AG20443 (cell line): Measurements from ENCODE around the gene SKA2.
"Not testable (repeated sequence)": the region's sequence is repeated elsewhere in the genome, so short reads cannot be mapped to it uniquely, and the experiment has no call there.

Experiments used
- DNase-seq: peaks from one replicate; pipeline ENCODE4 v3.0.0; 2012; ENCODE audit warnings: low spot score, mixed read lengths

The SKA2 gene

GRCh38 chr17:59151591-59151990 is 3.4 kb downstream of the SKA2 start:
- DNase-seq, result no peak

- no peak for DNase-seq
These were observed 4.0 kb downstream of the SKA2 start for GRCh38 chr17:59151006-59151405.

DNA sequence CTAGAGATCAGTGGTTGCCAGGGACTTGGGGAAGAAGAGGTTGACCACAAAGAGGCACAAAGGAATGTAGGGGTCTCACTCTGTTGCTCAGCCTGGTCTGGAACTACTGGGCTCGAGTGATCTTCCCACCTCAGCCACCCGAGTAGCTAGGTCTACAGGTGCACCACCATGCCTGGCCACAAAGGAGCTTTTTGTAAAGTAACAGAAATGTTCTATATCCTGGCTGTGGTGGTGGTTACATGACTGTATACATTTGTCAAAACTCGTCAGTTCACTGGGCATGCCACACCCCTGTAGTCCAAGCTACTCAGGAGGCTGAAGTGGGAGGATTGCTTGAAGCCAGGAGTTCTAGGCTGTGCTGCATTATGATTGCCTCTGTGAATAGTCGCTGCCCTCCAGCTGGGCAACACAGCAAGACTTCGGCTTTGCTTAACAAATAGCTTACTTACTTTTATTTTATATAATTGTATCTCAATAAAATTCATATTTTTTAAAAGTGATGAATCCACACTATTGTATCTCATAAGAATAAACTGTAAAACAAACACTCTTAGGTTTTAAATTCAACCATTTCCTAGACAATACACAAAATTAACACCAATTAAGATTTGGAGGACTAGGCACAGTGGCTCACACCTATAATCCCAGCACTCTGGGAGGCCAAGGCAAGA is 5.0 kb downstream of the SKA2 start:
- no peak for DNase-seq

GRCh38 chr17:59149051-59149450 is 5.9 kb downstream of the SKA2 start:
- no peak for DNase-seq

- DNase-seq, result no peak
These were observed 9.4 kb downstream of the SKA2 start for GRCh38 chr17:59145571-59146096.

DNA sequence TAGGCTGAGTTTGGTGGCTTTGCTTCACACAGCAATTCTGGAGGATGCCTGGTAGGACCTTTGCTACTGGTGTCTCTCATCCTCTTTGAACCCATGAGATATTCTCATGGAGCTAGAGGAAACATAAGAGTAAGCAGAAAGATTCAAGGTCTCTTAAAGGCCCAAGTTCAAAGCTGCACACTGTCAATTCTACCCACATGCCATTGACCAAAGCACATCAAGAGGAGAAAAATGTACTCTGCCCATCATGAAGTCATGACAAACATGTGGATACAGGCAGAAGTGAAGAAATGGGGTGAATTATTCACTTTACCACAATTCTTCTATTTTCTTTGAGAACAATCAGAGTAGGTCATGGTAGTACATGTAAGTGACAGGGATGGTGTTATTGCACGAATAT is 13.1 kb downstream of the SKA2 start:
- DNase-seq, result no peak

- DNase-seq, result no peak
These were observed 15.0 kb downstream of the SKA2 start for GRCh38 chr17:59139939-59140338.

DNA sequence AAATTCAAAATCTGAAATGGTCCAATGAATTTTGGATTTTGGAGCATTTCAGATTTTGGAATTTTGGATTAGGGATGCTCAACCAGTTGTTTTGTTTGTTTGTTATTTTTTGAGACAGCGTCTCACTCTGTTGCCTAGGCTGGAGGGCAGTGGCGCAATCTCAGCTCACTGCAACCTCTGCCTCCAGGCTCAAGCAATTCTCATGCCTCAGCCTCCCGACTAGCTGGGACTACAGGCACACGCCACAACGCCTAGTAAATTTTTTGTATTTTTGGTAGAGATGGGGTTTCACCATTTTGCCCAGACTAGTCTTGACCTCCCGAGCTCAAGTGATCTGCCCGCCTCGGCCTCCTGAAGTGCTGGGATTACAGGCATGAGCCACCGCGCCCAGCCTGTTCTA is 16.6 kb downstream of the SKA2 start:
- not testable (repeated sequence) for DNase-seq

GRCh38 chr17:59131131-59131530 is 23.9 kb downstream of the SKA2 start:
- no peak for DNase-seq

GRCh38 chr17:59129814-59130213 is 25.2 kb downstream of the SKA2 start:
- no peak for DNase-seq

DNA sequence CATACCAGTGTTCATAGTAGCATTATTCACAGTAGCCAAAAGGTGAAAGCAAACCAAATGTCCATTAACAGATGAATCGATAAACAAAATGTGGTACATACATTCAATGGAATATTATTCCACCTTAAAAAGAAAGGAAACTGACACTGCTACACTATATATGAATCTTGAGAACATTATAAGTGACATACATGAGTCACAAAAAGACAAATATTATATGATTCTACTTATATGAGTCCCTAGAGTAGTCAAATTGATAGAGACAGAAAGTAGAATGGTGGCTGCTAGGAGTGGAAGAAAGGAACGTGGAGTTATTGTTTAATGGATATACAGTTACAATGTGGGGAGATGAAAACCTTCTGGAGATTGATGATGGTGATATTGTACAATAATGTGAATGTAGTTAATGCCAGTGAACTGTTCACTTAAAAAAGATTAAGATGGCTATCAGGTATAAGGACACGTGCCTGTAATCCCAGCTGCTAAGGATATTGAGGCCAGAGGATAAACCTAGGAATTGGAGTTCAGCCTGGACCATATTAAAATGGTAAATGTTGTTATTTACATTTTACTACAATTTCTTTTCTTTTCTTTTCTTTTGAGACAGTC is 28.1 kb downstream of the SKA2 start:
- DNase-seq, result no peak

DNA sequence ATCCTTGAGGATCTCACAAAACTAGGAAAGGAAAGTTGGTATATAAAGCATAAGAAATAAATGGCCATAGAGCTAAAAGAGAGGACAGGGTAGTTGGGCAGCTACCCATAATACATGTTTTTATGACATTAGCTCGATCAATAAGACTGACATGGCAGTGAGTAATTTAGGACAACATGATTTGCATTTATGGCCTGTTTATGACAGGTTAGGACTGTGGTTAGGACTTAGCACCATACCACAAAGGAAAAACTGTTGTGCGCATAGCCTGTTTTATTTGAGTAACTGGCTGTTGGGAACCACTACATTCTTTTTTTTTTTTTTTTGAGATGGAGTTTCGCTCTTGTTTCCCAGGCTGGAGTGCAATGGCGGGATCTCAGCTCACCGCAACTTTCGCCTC is 30.3 kb downstream of the SKA2 start:
- no peak for DNase-seq

- no peak for DNase-seq
These were observed 33.0 kb downstream of the SKA2 start for GRCh38 chr17:59121901-59122480.

DNA sequence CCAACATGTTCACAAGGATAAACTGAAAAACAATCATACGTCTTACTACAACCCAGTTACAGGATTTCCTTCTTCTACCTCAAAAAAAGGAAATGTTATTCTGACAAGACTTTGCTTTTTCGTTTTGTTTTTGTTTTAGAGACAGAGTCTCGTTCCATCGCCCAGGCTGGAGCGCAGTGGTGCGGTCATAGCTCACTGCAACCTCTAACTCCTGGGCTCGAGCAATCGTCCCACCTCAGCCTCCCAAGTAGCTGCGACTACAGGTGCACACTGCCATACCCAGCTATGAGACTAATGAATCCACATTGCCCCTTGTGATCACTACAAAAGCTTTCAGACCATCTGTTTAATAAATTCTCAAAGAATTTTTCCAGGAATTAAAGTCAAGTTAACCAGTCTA is 39.5 kb downstream of the SKA2 start:
- DNase-seq, result no peak

- DNase-seq, result no peak
These were observed 43.4 kb downstream of the SKA2 start for GRCh38 chr17:59111539-59111938.

- DNase-seq, result no peak
These were observed 44.0 kb downstream of the SKA2 start for GRCh38 chr17:59110973-59111372.

GRCh38 chr17:59108400-59109102 is 46.4 kb downstream of the SKA2 start:
- DNase-seq, result no peak

GRCh38 chr17:59107306-59107670 is 47.7 kb downstream of the SKA2 start:
- DNase-seq, result no peak

DNA sequence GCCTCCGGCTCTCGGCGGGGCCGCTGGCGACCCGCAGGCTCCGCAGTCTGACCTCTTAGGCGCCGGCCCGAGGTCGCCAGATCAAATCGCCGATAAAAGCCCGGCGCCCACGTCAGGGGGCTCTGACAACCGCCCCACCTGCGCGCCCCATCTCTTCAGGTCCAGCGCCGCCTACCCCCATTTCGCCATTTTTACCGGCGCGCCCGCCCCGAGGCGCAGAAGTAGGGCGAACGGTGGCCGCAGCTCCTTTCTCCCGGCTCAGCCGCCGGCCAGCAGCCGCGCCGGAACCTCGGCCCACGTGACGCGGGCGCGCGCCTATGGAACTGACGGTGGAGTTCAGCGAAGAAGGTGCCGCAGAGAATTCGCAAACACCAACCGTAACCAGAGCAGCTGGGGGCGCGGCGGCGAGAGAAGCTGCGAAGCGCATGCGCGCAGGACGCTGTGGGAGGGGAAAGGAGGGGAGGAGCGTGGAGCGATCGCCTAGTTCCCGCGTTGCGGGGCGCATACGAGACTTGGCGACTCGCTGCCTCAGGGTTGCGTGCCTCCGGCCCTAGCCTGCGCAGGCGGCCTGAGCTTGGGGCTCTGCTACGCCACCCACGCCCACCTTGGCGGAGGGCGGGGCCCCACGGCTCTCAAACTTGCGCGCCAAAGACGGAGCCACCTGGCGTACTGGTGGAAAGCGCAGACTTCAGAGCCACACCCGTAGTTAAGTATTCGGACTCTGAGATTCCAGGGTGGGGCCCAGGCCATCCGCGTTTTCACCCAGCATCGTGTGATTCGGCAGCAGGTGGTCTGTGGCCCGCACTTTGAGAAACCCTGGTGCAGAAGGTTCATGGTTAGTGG is 48.3 kb downstream of the SKA2 start, which contains the start of gene TRIM37:
Gene TRIM37 (minus strand): TSS at position 418 of the 843 bp plus-strand sequence. CDS start 419 bp downstream, outside the sequence.
- peak; percentile 100 for DNase-seq

- peak; percentile 55 for DNase-seq
These were observed 49.0 kb downstream of the SKA2 start for GRCh38 chr17:59105852-59106462.

DNA sequence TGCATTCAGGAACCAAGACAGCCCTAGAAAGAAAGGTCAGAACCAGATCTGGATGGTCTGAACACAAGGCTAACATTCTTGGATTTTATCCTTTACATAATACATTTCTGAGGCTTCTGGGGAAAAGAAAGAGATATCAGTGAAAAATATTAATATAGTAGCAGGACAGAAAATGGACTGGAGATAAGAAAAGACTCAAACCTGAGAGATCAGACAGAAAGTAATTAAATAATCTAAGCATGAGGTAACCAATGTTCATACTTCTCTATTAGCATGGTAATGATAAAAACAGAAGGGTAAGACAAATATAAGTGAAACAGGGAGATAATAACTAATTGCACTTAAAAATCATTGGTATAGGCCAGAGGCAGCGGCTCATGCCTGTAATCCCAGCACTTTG is 53.8 kb downstream of the SKA2 start:
- DNase-seq, result no peak
